DMS79 (cell line): ENCODE results near the gene SCGN.

Experiments
- DNase-seq: peaks from one replicate; lab custom pipeline; 2025; lab: John Stamatoyannopoulos, UW

The SCGN gene, protein sequence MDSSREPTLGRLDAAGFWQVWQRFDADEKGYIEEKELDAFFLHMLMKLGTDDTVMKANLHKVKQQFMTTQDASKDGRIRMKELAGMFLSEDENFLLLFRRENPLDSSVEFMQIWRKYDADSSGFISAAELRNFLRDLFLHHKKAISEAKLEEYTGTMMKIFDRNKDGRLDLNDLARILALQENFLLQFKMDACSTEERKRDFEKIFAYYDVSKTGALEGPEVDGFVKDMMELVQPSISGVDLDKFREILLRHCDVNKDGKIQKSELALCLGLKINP

DNA sequence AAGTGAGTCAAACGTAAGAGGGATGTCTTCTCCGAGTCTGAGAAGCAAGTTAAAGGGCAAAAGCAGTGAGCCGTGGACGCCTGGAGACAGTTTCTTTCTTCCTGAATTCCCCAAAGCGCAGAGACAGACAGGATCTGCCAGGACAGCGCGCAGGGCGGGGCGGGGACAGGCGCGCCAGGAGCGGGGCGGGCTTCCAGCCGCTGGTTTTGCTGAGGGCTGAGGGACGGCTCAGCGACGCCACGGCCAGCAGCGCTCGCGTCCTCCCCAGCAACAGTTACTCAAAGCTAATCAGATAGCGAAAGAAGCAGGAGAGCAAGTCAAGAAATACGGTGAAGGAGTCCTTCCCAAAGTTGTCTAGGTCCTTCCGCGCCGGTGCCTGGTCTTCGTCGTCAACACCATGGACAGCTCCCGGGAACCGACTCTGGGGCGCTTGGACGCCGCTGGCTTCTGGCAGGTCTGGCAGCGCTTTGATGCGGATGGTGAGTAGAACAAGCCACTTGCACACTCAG lies at the start of gene SCGN:
SCGN (plus strand) TSS at position 209 of the 509 bp plus-strand sequence; CDS start at position 398, 189 bp downstream.
- peak; percentile 17 for DNase-seq

DNA sequence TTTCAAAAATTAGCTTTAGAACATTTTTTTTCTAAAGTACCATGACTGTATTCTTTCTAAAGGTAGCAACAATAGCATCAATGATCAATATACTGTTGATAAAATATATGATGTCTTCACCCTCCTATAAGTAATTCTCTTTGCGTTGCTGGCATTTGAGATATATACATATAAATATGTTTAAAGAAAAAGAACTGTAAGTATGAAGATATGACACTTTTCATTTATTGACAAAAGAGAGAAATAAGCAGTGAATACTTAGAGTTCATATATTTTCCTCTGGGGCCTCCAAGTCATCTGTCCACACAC lies 49.4 kb upstream of the SCGN start:
- DNase-seq = no peak

DNA sequence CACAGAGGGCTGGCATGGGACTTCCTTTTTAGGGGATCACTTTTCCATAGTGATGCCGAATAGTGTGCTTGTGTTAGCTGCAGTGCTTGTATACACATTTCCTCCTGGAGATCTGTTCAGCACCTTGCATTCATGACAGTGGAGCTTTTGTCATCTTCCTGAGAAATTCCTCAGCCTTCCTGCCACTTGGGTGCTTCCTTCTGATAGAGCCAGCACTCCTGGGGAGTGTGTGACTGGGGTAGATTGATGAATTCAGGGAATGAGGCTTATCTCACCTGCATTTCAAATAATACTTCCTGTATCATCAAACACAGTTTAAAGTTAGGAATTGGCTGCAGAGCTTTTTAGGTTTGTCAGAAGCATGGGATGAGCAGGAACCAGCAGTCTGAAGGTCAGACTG lies 48.8 kb upstream of the SCGN start:
- no peak for DNase-seq

DNA sequence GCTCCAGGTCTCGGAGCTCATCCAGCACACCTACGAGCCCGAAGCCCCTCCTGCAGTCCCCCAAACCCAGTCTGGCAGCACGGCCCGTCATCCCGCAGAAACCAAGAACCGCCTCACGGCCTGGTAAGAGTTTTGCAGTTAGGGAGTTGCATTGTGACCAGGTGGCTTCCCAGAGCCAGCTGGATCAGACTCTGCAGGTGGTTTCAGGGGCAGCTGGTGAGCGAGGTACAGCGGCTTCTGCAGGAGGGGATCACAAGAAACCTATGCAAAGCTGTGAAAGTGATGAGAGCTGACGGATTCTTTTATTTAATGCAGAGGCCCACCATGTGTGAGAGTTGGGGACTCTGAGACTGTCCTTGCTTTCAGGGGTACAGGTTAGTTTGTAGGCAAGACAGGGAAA lies 45.9 kb upstream of the SCGN start:
- DNase-seq = no peak

DNA sequence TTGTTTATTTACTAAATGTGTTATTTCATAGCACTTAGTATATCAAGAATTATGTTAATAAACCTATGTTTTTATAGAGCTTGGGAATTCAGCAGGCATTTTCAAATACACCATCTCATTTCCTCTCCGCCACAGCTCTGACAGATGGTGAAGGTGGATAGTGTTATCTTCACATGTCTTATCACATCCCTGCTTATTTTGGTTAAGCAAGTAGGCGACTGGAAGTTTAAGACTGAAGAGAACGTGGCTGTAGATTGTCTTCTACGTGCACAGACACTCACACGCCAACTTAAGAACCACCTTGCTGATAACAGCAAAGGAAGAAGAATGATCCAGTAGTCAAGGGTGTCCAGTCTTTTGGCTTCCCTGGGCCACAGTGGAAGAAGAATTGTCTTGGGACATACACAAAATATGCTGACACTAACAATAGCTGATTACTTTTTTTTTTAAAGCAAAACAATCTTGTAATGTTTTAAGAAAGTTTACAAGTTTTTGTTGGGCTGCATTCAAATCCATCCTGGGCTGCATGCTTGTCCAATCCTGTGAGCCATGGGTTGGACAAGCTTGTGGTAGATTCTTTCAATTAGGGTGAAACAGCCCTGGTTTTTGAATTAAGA lies 43.3 kb upstream of the SCGN start:
- no peak for DNase-seq

DNA sequence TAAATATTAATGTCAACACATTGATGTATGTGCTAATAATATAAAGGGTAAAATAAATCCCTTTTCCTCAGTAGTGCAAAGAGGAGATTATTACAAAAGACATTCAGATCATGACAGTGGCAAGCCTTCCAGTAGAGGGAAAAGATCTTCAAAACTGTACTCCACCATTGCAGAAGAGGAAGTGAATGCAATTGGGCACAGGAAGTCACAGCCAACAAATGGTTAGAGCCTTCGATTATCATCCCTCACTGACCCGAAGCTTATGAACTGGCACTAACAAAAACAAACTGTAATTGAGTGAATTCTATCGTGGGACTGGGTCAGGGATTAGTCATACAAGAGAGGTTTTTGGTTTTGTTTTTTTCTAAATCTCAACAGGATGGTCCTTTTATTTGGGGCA lies 39.3 kb upstream of the SCGN start:
- DNase-seq = no peak

DNA sequence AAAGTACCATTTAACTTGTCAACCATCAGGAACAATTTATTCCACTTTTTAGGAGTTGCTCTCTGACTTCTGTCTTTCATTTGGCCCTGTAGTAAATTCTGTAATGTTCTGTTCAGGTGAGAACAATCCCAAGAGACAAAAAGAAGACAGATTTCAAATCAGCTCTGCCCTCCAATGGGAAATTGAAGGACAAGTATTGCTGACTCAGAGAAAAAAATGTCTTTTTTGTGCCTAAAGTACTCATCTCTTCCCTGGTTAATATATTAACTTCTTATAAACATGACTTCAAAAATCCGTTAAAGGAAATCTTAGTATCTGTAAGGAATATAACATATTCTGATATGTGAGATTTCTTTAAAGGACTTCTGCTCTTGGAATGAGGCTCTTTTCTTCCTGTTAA lies 38.6 kb upstream of the SCGN start:
- DNase-seq = no peak

DNA sequence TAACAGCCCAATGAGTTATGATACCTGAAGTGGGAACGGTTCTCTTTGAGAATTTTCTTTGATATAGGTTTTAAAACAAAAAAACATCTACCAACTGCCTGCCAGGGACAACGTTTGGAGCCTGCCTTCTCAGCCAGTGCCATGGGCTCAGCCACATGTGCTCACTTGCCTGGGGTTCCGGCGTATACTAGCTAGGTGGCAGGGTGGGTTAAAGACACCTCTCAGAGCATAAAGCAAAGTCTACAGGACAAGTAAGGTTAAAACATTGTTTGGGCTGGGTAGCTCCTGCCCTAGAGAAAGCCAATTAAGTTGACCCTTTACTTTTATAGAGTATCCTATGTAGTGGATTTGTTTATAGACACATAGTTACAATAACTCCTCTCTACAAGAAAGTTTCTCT lies 38.0 kb upstream of the SCGN start:
- DNase-seq = no peak

DNA sequence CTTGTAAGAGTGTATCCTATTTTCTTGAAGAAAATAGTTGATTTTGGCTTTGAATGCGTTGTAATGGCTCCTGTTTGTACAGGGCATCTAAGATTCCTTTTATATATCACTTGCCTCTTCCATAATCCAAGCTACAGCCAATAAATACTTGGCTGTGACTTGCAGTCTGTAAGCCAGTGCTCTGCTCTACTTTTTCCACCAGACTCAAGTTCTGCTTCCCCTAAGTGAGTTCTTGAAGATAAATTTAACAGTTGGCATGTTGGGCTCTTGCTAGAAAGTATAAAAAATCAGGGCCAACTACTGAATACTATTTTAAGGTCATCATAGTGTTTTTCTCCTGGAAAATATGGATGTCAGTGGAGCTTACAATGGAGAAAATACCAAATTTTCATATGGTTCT lies 36.5 kb upstream of the SCGN start:
- DNase-seq = no peak

DNA sequence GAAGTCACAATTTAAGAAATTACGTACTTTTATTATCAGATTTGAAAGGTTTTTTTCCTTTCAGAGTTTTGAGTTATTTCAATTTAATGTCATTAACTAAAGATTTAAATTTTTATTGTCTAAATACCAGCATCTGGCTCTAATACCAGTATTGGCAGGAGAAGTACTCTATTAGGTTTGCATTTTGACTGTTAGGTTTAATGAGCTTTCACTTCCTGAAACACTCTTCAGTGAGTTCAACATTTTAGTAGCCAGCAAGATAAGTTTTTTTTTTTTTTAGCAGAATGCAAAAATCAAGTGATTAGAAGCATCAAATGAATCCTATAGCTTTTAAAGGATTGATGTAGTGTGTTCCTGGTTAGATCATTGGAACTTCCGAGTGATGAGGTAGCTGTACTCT lies 34.0 kb upstream of the SCGN start:
- DNase-seq = no peak

DNA sequence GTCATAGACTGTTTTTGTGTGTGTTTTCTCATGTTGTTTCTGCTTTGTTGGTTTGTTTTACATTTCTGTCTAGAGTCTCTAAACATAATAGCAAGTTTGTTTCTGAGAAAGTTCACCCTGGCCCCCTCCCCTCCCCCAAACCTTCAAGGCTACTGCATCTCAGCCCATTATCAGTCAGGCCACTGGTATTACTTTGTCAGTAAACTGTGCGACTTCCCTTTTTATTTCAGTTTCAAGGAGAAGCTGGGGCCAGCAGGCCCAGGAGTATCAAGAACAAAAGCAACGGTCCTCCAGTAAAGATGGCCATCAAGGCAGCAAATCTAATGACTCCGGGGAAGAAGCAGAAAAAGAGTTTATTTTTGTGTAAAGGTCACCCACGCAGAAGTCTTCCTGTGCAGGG lies 32.8 kb upstream of the SCGN start:
- DNase-seq = no peak

DNA sequence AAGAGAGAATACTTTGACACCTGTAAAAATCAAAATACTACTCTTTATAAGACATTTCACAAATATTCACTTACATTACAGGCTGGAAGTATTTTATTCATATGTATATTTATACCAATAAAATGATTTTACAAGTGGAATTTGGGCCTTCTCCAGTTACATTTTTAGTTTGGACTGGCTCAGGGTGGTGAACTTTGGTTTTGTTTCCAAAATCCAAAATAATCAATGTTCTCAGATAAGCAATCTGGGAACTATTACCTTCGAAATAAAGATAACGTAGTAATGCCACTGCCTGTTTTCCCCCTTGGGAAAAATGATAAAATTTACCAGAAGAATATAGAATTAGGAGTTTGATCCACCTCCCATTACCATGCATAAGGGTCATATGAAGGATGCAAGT lies 31.6 kb upstream of the SCGN start:
- no peak for DNase-seq

DNA sequence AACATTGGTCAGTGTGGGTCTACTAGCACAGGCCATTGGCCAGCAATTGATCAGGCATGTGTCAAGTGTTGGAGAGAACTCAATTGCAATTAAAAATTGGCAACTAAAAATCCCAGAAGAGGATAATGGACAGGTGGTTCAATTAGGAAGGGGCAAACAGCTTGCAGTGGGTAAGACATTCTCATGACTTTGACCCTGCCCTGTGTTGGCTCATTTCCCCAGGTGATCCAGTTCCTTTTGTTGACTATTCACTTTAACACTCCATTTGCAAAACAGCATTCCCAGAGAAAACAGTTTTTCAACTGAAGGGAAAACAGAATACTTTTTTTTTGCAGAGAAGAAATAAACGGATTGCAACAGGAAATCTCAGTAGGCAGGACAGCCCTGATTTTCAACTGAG lies 28.9 kb upstream of the SCGN start:
- no peak for DNase-seq

DNA sequence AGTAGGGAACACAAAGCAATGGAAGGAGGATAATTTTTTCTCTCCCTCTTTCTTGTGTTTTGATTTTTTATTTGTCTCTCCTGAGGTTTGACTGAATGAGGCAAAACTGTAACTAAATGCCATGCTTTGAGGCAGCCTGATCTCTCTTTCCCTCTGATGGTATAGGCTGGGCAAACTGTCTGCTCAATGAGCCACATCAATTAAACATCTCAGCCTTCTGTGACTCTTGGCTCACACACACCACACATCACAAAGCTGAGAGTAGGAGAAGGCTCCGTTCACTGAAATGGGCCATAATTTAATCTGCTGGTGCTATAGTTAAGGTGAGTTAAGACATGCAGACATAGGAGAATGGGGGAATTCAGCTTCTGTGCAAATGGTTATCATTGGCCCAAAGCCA lies 28.1 kb upstream of the SCGN start:
- DNase-seq = no peak

DNA sequence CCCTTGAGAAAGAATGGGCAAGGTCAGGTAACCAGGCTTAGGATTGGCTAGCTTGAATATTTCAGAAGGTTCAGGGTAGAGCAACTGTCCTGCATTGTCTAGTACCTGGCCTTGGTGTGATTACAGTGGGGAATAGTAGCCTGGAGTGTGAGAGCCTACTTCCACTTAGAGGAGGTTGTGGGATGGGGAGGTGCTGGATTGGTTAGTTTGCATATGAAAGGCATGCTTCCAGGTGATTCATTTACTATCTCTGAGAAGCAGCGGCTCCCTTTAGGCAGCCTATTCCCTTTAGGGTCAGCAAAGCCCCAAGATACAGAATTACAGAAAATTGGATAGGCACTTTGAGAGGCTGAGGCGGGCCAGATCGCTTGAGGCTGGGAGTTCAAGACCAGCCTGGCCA lies 25.0 kb upstream of the SCGN start:
- no peak for DNase-seq

DNA sequence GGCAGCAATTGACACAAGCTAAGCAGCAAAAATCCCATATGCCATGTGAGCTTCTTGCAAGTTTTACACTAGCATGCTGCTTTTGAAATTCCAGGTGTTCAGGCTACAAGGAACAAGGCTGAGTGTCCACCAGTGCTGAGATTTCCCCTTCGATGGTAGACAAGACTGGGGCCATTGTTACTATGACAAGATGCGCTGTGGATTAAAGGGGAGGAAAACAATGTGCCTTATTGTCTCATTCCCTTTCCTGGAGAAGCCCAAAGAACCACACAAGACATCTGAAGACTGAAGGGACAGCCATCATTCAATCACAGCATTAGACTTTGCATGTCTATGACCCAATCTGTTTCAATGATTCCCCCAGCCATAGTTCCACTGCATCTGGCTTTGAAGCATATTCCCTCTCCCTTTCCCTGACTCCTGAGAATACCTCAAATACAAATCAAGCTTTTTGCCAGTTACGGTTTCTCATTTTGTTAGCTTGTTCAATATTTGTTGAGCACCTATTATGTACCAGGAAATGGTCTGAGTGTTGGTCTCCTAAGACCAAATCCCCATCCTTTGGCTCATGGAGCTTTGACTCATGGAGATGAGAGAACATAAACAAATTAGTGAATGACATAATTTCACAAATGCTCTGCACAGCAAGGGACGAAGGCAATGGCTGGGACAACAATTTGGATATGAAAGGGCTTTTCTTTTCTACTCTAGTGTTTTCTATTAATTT lies 23.4 kb upstream of the SCGN start:
- no peak for DNase-seq

DNA sequence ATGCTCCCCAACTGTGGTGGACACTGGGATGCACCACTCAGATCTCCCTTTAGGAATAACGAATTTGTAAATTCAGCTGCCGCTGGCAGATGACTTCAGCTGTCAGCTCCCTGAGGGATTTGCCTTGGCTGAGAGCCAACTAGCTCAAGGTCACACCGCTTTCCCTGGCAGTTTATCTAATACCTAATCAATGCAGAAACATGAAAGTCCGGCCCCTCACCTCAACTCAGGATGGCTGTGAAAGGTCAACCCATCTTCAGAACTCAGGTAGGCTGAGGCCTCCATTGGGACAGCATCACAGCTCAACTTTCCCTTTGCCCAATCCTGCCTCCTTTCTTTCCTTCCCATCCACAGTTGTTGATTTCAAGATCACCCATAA lies 22.8 kb upstream of the SCGN start:
- no peak for DNase-seq

DNA sequence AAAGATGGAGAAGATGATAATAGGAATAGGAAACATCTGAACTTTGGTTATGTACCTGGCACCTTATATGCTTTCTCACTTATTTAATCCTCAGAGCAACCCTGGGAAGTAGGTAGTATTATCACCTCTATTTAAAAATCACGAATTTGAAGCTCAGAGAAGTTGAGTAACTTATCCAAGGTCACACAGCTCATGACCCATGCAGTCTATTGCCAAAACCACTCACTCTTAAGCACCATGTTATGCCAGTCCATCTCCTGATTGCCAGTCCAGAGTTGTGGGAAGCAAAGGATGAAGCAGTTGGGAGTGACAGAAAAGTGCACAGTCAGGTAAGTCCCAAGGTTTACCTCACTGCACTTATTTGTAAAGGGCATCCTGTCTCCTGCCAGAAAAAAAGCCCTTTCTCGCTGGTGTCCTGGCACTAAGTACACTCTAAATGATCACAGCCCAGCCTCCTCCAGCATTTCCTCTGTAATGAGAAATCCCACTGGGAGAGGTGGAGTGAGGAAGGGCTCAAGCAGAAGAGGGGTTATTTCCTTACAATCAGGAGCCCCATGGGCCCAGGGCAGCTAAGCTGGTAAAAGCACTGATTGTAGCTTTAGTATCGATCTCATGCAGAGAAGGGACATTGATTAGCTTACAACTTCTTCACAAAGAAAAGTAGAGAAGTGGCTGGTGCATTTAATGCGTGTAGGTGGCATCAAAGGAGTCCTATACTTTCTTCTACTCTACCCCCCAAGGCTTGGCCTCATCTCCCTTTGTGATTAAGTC lies 21.3 kb upstream of the SCGN start:
- DNase-seq = no peak

DNA sequence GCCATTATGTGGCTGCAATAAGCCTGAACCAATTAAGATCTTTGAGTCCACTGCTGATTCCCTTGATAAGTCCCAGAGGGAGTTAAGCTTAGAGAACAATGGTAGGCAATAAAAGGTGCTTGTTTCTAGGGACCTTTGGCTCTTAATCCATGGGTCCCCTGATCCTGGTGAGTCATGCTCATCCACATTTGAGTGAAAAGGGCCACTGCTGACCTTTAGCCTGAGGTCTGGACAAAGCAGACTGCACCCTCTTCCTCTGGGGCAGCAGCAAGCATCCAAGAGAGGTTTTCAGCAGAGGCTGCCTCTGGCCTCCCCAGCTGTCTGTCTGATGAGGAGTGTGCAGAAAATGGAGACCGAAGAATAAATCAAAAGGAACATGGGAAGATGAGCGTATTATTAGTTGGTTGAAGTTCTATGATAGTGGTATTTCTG lies 16.1 kb upstream of the SCGN start:
- DNase-seq = no peak

DNA sequence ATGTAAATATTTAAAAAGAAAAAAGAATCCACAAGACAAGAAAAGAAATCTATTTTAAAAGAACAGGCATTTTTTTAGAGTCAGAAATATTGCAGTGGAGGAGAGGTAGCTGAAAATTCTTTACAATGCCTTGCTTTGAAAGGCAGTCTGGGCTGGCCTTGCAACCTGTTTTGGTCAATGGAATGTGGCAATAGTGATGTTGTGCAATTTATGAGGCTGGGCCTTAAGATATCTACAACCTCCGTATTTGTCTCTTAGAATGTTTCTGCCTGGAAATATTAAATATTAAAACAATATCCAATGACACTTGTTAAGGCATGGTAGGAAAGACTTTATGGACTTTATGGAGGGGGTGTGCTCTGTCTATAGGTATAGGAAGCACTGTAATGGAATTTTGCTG lies 14.8 kb upstream of the SCGN start:
- DNase-seq = no peak

DNA sequence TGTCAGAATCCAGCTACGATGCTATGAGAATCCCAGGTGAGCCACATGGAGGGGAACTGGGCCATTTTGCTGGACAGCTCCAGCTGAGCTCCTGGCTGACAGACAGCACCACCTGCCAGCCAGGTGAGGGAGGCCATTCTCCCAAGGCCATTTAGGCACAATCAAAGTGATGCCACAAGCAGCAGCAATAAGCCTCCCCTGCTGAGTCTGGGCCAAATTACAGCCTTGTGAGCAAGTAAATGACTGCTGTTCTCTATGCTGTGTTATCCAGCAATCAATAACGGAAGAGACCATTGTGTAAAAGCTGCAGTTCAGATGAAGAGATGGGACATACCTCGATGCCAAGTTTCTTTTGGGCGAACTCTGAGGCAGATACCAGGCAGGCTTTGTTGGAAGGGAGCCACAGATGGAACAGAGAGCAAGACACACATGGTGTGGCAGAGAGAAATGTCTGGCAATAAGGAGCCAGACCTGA lies 14.0 kb upstream of the SCGN start:
- peak; percentile 33 for DNase-seq

DNA sequence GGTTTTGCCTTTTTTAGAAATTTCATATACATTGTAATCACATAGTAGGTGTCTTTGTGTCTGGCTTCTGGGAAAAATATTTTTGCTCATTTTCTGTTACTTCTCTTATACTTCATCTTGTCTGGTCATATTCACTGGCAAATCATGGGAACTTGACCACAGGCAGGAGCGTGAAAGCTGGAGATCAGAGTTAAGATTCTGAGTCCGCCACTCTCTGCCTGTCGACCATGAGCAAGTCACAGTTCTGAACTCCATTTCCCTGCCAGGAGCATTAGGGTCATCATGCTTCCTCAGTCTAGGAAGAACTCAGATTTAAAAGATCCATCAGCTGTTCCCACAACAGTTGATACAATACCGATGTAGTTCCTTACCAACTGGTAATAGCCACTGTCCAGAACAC lies 12.4 kb upstream of the SCGN start:
- no peak for DNase-seq

DNA sequence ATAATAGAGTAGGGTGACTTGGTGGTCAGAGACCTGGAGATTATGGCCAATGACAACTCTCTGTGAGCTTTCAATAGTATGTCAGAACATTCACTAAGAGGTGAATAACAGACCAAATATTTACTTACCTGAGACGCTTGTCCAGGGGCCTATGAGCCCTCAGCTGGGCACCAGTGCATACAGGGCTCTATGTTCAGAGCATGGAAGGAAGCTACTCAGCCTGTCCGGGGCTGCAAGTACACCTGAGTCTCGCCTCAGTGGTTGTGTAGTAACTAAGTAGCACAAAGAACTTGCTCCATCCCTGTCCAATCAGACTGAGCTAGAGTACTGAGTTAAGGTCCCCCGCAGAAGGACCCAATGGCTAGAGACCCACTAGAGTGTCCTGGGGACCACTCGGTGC lies 11.6 kb upstream of the SCGN start:
- DNase-seq = no peak
